KG1 (cell line): Measurements from ENCODE around the gene OR2AT4.
A peak's percentile ranks its signal among the peaks of the same experiment; 100 is the strongest.
"Not testable (repeated sequence)": the region's sequence is repeated elsewhere in the genome, so short reads cannot be mapped to it uniquely, and the experiment has no call there.

Experiments
- DNase-seq: peaks from one replicate; lab custom pipeline; 2025; lab: John Stamatoyannopoulos, UW

OR2AT4 gene

DNA sequence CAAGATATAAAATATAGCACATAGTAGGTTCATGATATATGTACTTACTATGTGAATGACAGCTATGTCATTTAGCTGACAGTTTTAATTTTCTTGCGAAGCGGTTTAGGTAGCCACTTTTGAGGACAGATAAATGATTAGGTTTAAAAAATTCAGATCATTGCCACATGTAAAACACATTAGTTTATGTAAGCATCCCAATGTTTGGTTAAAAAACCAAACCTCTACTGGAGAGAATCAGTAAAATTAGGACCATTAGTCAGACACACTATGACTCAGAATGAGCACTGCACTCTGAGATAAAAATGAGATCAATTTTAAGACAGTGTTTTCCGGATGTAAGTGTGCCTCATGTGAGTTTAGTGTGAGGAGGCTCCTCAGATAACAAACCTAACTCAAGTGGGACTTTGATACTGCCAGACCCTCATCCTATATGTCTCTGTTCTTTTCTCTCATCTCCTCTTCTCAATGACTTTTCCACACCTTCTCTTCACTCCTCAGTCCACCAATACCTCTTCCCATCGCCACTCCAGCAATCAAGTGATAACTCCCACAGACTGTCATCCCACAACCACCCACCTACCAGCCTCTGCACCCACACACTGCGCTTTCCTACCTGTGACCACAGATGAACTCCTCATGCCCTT, 6.8 kb upstream of the OR2AT4 start:
- DNase-seq = no peak

DNA sequence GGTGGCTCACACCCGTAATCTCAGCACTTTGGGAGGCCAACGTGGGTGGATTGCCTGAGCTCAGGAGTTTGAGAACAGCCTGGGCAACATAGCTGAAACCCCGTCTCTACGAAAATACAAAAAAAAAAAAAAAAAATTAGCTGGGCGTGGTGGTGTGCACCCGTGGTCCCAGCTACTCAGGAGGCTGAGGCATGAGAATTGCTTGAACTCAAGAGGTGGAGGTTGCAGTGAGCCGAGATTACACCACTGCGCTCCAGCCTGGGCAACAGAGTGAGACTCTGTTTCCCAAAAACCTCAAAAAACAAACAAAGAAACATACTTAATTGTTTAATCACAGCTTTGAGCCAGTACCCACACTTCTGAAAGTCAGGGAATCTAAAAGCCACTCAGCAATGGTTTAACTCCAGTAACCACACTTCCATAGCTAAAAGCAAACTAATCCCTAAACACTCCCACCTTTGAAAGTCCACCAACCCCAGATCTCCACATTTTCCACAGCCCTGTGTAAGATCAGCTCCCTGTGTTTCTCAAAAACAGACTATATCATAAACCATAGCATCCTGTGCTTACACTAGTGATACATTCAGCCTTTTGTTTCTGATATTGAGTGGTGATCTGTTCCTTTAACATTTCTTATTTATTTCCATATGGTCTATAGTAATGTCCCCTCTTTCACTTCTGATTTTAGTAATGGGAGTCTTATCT, 4.9 kb upstream of the OR2AT4 start:
- DNase-seq = no peak

DNA sequence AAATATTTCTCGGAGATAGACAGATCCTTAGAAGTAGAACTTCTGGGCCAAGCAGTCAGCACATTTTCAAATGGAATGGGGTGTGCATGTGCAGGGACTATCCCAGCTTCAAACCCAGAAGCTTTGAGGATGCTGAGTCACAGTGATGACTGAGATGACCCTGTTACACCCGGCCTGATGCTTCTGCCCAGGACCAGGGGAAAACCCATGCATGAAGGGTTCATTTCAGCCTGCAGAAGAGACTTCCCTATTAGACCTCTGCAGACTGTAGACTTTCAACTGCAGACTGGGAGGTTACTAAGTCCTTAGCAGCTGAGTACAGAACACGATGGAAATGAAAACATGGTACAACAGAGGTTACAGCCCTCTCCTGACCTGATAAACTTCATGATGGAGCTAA, 3.6 kb upstream of the OR2AT4 start:
- peak; percentile 7 for DNase-seq

DNA sequence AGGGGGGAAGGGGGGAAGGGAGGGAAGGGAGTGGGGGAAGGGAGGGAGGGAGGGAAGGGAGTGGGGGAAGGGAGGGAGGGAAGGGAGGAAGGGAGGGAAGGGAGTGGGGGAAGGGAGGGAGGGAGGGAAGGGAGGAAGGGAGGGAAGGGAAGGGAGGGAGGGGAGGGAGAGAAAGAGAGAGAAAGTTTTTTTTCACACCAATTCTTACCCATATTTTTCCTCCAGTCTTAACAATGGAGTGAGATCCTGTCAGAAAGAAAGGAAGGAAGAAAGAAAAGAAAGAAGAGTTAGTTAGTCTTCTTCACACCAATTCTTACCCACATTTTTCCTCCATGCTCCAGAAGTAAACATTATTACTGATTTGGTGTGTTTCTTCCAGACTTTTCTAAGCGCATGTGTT, 3.0 kb upstream of the OR2AT4 start:
- DNase-seq = no peak

DNA sequence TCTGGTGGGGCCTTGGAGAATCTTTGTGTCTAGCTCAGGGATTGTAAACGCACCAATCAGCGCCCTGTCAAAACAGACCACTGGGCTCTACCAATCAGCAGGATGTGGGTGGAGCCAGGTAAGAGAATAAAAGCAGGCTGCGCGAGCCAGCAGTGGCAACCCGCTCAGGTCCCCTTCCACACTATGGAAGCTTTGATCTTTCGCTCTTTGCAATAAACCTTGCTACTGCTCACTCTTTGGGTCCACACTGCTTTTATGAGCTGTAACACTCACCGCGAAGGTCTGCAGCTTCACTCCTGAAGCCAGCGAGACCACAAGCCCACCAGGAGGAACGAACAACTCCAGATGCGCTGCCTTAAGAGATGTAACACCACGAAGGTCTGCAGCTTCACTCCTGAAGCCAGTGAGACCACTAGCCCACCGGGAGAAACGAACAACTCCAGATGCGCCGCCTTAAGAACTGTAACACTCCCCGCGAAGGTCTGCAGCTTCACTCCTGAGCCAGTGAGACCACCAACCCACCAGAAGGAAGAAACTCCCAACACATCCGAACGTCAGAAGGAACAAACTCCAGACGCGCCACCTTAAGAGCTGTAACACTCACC, 2.3 kb upstream of the OR2AT4 start:
- not testable (repeated sequence) for DNase-seq

DNA sequence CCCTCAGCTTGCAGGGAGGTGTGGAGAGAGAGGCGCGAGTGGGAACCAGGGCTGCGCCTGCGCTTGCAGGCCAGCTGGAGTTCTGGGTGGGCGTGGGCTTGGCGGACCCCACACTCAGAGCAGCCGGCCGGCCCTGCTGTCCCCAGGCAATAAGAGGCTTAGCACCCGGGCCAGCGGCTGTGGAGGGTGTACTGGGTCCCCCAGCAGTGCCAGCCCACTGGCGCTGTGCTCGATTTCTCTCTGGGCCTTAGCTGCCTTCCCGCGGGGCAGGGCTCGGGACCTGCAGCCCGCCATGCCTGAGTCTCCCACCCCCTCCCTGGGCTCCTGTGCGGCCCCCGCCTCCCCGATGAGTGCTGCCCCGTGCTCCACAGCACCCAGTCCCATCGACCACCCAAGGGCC, 1.5 kb upstream of the OR2AT4 start:
- DNase-seq = not testable (repeated sequence)

DNA sequence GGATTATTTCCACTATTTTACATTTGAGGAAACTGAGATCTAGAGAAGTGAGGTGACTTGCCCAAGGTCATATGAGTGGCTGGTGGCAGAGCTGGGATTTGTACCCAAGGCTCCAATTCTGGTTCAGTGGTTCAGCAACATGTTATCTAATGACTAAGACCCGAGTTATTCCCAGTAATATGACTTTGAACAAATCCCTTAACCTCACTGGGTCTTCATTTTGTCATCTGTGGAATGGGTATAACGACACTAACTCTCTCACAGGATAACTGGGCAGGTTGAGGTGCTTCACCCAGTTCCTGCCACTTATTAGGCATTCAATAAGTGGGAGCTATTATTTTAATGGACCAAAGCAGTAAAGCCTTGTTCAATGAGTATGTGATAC, 489 bp upstream of the OR2AT4 start:
- DNase-seq = no peak

DNA sequence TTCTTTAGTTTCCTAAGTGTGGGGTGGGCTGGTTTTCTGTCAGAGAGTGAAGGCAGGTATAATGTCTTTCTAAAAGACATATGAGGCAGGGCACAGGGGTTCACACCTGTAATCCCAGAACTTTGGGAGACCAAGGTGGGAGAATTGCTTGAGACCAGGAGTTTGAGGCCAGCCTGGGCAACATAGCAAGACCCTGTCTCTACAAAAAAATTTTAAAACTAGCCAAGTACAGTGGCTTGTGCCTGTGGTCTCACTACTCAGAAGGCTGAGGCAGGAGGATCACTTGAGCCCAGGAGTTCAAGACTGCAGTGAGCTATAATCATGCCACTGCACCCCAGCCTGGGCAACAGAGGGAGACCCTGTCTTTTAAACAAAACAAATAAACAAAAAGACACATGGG, 2.3 kb downstream of the OR2AT4 start:
- not testable (repeated sequence) for DNase-seq

DNA sequence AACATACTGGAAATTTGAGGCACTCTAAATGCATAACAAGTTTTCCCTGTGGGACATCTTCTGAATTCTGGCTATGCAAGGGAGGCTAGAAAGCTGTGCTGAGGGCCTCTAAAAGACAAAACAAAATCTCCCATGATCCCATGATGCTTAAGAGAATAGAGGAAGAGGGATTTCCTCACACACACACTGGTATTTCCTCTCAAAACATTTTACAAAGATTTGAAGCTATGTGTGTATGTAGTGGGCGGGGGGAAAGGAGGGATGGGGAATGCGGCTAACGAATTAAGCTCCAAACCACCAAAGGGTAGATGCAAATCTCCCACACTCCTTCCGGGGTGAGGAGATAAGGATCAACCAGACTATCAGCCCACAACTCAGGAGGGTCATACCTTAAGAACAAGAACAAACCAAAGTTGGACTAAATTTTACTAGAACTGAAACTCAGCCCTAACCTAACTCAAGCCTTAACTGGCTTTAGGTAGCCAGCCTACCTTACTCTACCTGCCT, 6.0 kb downstream of the OR2AT4 start:
- DNase-seq = no peak

DNA sequence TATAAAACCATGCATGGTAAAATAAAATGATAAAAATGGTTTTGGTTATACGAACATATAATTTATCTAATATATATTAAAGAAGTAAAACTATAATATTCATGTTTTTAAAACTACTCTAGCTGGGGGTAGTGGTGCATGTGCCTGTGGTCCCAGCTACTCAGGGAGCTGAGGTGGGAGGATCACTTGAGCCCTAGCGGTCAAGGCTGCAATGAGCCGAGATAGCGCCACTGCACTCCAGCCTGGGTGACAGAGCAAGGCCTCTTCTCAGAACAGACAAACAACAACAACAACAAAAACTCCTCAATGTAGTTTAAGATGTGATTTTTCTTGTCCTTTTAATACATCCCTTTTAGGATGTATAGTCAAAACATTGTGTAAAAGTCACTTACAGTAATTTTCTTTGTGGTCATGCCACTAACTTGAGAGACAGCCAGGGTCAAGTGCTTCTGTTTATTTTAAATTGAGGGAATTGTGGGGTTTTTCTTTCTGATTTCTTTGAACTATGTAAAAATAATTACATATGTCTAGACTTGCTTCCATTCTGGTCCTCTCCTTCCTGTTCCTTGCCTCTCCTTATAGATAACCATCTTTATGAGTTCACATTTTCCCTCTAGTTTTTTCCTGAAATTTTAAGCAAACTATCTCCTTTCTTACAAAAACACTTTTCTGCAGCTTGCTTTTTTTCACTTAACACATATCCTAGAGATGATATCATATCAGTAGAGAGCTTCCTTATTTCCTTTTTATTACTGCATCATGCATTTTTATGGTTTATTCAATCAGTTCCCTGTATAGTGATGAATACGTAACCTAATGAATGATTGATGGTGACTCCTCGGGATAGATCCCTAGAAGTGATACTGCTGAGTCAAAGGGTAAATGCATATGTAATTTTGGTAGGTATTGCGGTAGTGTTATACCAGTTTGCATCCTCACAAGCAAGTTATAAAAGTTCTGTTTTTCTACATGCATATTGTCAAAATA, 9.1 kb downstream of the OR2AT4 start:
- no peak for DNase-seq

DNA sequence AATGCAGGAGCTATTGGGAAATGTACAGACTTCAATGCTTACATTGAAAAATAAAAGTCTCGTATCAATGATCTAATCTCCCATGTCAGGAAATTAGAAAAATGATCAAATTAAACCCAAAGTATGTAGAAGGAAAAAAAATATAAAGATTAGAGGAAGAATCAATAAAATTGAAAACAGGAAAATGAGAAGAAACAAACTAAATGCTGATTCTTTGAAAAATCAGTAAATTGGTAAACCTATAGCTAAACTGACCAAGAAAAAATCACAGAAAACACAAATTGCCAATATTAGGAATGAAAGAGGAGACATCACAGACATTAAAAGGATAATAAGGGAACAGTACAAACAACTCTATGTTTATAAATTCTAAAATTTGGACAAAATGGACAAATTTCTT, 11.8 kb downstream of the OR2AT4 start:
- DNase-seq = no peak

DNA sequence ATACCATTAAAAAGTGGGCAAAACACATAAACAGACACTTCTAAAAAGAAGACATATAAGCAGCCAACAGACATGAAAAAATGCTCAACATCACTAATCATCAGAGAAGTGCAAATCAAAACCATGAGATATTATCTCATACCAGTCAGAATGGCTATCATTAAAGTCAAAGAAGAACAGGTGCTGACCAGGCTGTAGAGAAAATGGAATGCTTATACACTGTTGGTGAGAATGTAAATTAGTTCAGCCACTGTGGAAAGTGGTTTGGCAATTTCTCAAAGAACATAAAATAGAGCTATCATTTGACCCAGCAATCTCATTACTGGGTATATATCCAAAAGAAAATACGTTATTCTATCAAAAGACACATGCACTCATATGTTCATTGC, 13.5 kb downstream of the OR2AT4 start:
- DNase-seq = no peak

DNA sequence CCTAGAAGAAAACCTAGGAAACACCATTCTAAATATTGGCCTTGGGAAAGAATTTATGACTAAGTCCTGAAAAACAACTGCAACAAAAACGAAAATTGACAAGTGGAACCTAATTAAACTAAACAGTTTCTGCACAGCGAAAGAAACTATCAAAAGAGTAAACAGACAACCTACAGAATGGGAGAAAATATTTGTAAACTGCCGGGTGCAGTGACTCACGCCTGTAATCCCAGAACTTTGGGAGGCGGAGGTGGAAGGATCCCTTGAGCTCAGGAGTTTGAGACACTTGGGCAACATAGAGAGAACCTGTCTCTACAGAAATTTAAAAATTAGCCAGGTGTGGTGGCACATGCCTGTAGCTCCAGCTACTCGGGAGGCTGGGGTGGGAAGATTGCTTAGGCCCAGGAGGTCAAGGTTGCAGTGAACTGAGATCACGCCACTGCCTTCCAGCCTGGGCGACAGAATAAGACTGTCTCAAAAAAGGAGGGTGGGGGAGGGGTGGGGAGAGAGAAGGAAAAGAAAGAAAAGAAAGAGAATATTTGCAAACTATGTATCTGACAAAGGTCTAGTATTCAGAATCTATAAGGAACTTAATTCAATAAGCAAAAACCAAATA, 14.0 kb downstream of the OR2AT4 start:
- no peak for DNase-seq

DNA sequence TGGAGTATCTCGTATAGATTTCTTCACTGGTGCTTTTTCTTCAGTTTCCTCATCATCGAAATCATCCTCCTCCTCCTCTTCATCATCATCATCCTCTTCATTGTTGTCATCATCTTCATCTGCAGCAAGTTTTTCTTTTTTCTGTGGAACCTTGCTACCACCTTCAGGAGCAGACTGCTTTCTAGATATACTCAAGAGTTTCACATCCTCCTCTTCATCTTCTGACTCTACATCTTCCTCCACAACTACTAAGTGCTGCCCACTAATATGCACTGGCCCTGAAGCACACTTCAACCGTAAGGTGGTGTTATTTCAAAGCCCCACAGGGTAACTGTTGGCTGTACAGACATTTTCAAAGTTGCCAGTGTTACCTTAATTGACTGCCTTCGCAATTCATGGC, 17.1 kb downstream of the OR2AT4 start:
- no peak for DNase-seq

DNA sequence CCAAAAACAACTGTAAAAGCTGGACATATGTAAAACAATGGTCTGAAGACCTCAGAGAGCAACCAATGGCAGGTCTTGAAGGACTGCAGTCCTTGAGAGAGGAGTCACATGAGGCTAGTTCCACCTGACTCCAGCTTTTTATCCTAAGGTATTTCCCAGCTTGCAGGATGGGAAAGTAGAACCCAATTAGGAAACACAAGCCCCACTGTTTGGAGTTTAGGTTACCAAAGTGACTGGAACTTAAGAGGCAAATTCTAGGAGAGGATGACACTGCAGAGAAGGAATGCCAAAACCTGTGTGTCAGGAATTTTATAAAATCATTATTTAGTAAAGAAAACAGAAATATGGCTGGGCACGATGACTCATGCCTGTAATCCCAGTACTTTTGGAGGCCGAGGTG, 18.4 kb downstream of the OR2AT4 start:
- no peak for DNase-seq

DNA sequence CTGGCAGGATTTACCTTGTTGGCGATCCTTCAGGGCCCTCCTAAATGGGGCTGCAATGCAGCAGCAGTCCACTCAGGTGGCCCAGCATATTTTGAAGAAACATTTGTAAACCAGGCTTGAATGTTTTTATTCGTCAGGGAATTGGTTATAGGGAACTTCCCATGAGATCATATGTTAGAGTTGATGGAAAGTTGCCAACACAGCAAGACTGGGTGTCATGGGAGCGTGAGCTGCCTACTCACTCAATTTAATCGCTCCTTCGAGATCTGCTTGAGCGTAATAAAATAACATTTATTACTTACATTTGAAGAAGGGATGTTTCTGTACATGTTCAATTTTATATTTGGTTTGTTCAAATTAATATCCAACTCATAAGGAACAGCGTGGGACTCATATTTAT, 19.4 kb downstream of the OR2AT4 start:
- DNase-seq = no peak

DNA sequence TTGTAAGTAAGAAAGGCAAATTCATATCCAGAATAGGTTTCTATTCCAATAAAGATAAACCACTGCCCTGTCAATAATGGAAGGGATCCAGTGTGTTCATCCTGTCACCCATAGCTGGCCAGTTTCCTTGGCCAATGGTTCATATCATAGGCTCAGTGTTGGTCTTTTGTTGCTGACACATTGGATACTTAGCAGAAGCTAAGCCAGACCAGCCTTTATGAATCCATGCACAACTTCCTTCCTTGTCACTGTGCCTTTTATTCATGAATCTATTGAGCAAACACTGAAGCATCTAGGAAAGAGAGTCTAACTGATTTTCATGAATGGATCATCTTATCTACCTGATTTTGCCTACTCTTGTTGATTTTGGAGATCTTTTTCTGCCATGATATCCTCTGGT, 20.0 kb downstream of the OR2AT4 start:
- DNase-seq = no peak

DNA sequence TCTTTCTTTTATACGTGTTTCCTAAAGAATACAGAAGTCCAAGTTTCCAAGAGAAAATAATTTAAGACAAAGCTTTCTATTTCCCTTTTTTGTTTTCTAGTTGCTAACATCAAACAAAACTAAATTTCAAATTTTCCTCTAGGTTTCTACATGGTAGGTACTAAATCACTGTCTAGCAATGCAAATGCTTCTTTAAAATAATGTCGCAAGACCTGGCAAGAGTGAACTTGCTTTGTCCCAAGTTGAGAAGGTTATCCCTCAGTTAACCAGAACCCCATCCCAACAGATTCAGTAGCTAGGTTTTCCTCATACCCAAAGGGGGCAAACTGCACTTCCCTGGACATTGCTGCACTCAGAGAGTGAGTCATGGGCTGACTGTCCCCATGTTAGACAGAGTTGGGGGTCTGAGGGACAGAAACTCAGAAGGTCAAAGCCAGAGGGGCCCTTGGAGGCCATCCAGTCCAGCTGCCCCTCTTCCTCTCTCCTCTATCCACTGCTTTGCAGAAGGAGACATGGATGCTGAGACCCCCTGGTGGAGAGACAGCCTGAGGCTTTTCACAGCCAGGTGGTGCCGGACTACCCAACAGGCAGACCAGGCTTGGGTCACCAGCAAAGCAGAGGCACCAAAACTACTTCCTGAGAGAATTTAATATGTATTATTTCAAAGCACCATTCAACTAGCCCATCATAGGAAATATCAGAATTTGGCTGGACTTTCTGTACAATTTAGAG, 23.1 kb downstream of the OR2AT4 start:
- no peak for DNase-seq

DNA sequence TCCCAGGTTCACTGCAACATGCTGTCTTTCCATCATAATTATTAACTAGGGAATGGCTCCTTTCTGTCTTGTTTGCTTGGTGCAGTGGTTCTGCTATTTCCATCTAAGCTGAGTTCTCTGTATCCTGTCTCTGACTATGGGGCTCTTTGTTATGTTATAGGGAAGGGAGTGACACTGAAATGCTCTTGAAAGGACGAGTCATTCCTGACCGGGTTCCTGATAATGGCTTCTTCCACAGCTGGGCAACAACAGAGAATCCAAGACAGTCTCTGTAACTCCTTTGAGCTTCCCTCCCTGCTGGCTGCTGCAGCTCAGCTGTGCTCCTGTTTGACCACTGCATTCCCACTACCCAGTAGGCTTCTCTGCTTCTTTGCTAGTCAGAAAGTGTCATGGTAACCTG, 24.1 kb downstream of the OR2AT4 start:
- no peak for DNase-seq

DNA sequence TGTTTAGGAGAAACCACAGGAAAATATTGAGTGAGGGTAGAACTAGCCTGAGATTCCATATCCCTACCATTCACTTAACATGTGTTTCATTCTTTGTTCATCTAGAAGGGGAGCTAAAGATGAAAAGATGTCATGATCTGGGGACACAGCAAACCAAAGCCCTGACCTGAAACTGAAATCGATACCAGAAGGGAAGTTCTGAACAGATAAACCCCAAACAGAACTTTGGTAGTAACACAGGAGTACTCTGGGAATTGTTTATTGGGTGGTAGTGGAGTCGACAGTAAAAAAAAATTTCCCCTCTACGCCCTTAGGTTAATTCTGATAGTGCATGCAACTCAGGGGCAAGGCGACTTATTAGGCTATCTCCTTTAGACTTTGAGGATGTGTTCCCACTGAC, 27.2 kb downstream of the OR2AT4 start:
- DNase-seq = no peak

DNA sequence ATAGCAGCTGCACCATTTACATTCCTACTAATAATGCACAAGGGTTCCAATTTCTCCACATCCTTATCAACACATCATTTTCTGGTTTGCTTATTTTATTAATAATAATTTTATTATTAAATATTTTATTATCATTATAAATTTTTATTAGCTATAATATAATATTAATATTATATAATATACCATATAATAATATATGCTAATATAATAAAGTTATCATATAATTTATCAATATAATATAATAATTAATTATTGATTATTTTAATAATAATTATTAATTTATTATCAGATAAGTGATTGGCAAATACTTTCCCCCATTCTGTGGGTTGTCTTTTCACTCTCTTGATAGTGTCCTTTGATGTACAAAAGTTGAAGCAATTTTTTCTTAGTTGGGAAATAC, 27.7 kb downstream of the OR2AT4 start:
- no peak for DNase-seq
